Upper lobe of right lung (tissue), 1 donor: Measurements from ENCODE around the gene AIM2. TPM values are rescaled to one million over a fixed set of nuclear protein-coding genes. Genes with fewer than 3 reads are reported as not detected.

Experiments used
- ATAC-seq: fragments of 200-7000 bp; cut with Tn5 transposase; one replicate; pipeline ENCODE4 v1.9.1; 2020; ENCODE audit warnings: mild to moderate bottlenecking, moderate library complexity
- DNase-seq: peaks from one replicate; pipeline ENCODE4 v3.0.0-alpha.2; 2020
- H3K27ac ChIP-seq: fragments of 200-600 bp; one replicate; pipeline ENCODE4 v1.8.0; 2022
- H3K27me3 ChIP-seq: fragments of 200-600 bp; one replicate; pipeline ENCODE4 v1.8.0; 2022; ENCODE audit warnings: mild to moderate bottlenecking
- H3K36me3 ChIP-seq: fragments of 200-600 bp; one replicate; pipeline ENCODE4 v1.8.0; 2022
- H3K4me1 ChIP-seq: fragments of 200-600 bp; one replicate; pipeline ENCODE4 v1.8.0; 2022
- H3K4me3 ChIP-seq: fragments of 200-600 bp; one replicate; pipeline ENCODE4 v1.8.0; 2022; ENCODE audit warnings: mild to moderate bottlenecking
- H3K9me3 ChIP-seq: fragments of 200-600 bp; one replicate; pipeline ENCODE4 v1.8.0; 2022
- CTCF ChIP-seq: fragments of 200-600 bp; IDR thresholded peaks from one replicate; pipeline ENCODE4 v1.8.0; 2022; ENCODE audit warnings: antibody characterized with exemption
- intact Hi-C: fragments of 100-400 bp; cut with DNase I; formaldehyde crosslinking; loops from one replicate; pipeline ENCODE4 v1.11.0; 2022
- long read RNA-seq: library from polyadenylated mRNA; unstranded; transcript quantifications from one replicate; pipeline ENCODE4 v2.0.0, GENCODE V29; 2021
- total RNA-seq: library from RNA; stranded (reverse); fragmentation: NEBNext Ultra II Directional; extraction: Animal tissue kit (Norgen Biotek cat#: 25700); gene quantifications from one replicate; pipeline ENCODE4 v1.2.1, GENCODE V29; 2021
- donor health status: DM: no; HTN: yes; CAD: no; lungs with severe emphysema.

Gene AIM2
- total RNA-seq, result 3.0 TPM
- long read RNA-seq, partial matches to known transcripts, result 1 of 6 reads
- long read RNA-seq, other reads (novel, unspliced or antisense), result 5 of 6 reads

GRCh38 chr1:159076438-159077119 lies at the start of gene AIM2:
Gene AIM2, minus strand, starts transcription at chr1:159076766. Its CDS starts 3,267 bp downstream, at chr1:159073499.
- no peak for TF ChIP-seq CTCF
- Histone ChIP-seq H3K9me3 (no peaks in the 10 kb centered on the region), H3K4me1 (no peaks in the 10 kb centered on the region), H3K27me3 (no peaks in the 10 kb centered on the region), H3K4me3 (peak within 1 kb of the TSS; percentile 21), H3K36me3 (no peaks in the 10 kb centered on the region), H3K27ac (peak within 1 kb of the TSS; percentile 72)
- ATAC-seq (peak; percentile 78), DNase-seq (no peak)
- intact Hi-C loops, result no loop called here

GRCh38 chr1:159123587-159123986 lies 47.0 kb upstream of the AIM2 start:
- H3K4me1 ChIP-seq, result no peaks in the 10 kb centered on the region
- no peak for TF ChIP-seq CTCF
- no peaks in the 10 kb centered on the region for H3K9me3 ChIP-seq
- H3K27me3 ChIP-seq, result no peaks in the 10 kb centered on the region
- H3K4me3 ChIP-seq, result no peak overlapping the region
- ATAC-seq, result no peak
- H3K27ac ChIP-seq, result no peak overlapping the region
- DNase-seq, result no peak
- H3K36me3 ChIP-seq, result no peaks in the 10 kb centered on the region
- intact Hi-C loops, result no loop called here

GRCh38 chr1:159122005-159122621 lies 45.5 kb upstream of the AIM2 start:
- no peak overlapping the region for H3K4me3 ChIP-seq
- no peaks in the 10 kb centered on the region for H3K36me3 ChIP-seq
- no peaks in the 10 kb centered on the region for H3K9me3 ChIP-seq
- H3K27me3 ChIP-seq, result no peaks in the 10 kb centered on the region
- TF ChIP-seq CTCF, result no peak
- ATAC-seq (no peak), DNase-seq (no peak)
- intact Hi-C loops, result no loop called here
- no peaks in the 10 kb centered on the region for H3K4me1 ChIP-seq
- no peak overlapping the region for H3K27ac ChIP-seq

- H3K4me3 ChIP-seq, result no peak overlapping the region
- H3K4me1 ChIP-seq, result no peaks in the 10 kb centered on the region
- H3K9me3 ChIP-seq, result no peaks in the 10 kb centered on the region
- ATAC-seq (no peak), DNase-seq (no peak)
- H3K27me3 ChIP-seq, result no peaks in the 10 kb centered on the region
- intact Hi-C loops, result no loop called here
- H3K27ac ChIP-seq, result no peak overlapping the region
- TF ChIP-seq CTCF, result no peak
- H3K36me3 ChIP-seq, result no peaks in the 10 kb centered on the region
These were observed 45.0 kb upstream of the AIM2 start for GRCh38 chr1:159121526-159121925.

GRCh38 chr1:159120317-159120716 lies 43.8 kb upstream of the AIM2 start:
- H3K9me3 ChIP-seq, result no peaks in the 10 kb centered on the region
- H3K27me3 ChIP-seq, result no peaks in the 10 kb centered on the region
- no peaks in the 10 kb centered on the region for H3K4me1 ChIP-seq
- H3K36me3 ChIP-seq, result no peaks in the 10 kb centered on the region
- H3K27ac ChIP-seq, result no peak overlapping the region
- TF ChIP-seq CTCF, result no peak
- no peak overlapping the region for H3K4me3 ChIP-seq
- no peak for ATAC-seq
- DNase-seq, result no peak
- intact Hi-C loops, result no loop called here
